K562 (cell line): Measurements from ENCODE around the gene HIVEP1.

Experiments used
- CTCF ChIP-seq, 3 experiments: IDR thresholded peaks in 2 of 3; conservative IDR thresholded peaks in 1 of 3; 2 replicates each; pipeline ENCODE4 v1.5.1; 2011 to 2012; ENCODE audit warnings: low read length in 3 of 3, mild to moderate bottlenecking in 3 of 3, control low read depth in 2 of 3, improper control_type of control experiment in 1 of 3, inconsistent platforms in 1 of 3, low read depth in 1 of 3, mixed read lengths in 1 of 3, moderate library complexity in 1 of 3; ENCODE audit not compliant: insufficient read depth in 2 of 3
- FOXP4 ChIP-seq: sonication (generic); formaldehyde crosslinking; IDR thresholded peaks from 2 replicates; pipeline ENCODE4 v1.8.0; 2022; ENCODE audit warnings: mild to moderate bottlenecking, missing genetic modification reagents, borderline replicate concordance
- NRF1 ChIP-seq, 2 experiments: fragments of 450-650 bp; IDR thresholded peaks in 1 of 2; conservative IDR thresholded peaks in 1 of 2; 2 replicates each; pipeline ENCODE4 v1.6.1; 2014; ENCODE audit warnings: mild to moderate bottlenecking in 2 of 2
- POLR2G ChIP-seq: fragments of 200-400 bp; formaldehyde crosslinking; IDR thresholded peaks from 2 replicates; pipeline ENCODE4 v1.6.1; 2017; ENCODE audit warnings: low read depth, mild to moderate bottlenecking, antibody characterized with exemption, low read length, moderate library complexity
- SIN3A ChIP-seq, 2 experiments: fragments of 150-350 bp in 1 of 2; IDR thresholded peaks; 2 replicates each; pipeline ENCODE4 v1.6.1; 2011 to 2016; ENCODE audit warnings: borderline replicate concordance in 2 of 2, low read depth in 2 of 2, low read length in 2 of 2, mild to moderate bottlenecking in 2 of 2, moderate library complexity in 2 of 2; ENCODE audit not compliant: control insufficient read depth in 1 of 2
- SNAPC5 ChIP-seq: fragments of 250-450 bp; sonication (Bioruptor Pico); IDR thresholded peaks from 2 replicates; pipeline ENCODE4 v1.8.0; 2021; ENCODE audit warnings: moderate library complexity, mild to moderate bottlenecking, inconsistent platforms
- TBP ChIP-seq: optimal IDR thresholded peaks from 2 replicates; pipeline ENCODE3; 2011; ENCODE audit warnings: low read depth, low read length, improper control_type of control experiment
- ZNF280A ChIP-seq: fragments of 450-650 bp; IDR thresholded peaks from 2 replicates; pipeline ENCODE4 v1.6.1; 2018; ENCODE audit warnings: mild to moderate bottlenecking, low read depth; ENCODE audit not compliant: partially characterized antibody
- ZNF778 ChIP-seq: fragments of 450-650 bp; formaldehyde crosslinking; IDR thresholded peaks from 2 replicates; pipeline ENCODE4 v1.4.0; 2020; ENCODE audit warnings: mild to moderate bottlenecking, moderate library complexity

GRCh38 chr6:12092762-12093161 is 80.7 kb downstream of the HIVEP1 start:
- TF ChIP-seq CTCF (IDR thresholded peaks at IDR 0.05 in 2 of 3, conservative IDR thresholded peaks at IDR 0.05 in 1 of 3; ENCODE audit: insufficient read depth in 2 of 3, low read depth in 1 of 3, low read length in 3 of 3) = no peak
- TF ChIP-seq SIN3A (IDR thresholded peaks at IDR 0.05; ENCODE audit: borderline replicate concordance in 2 of 2, control insufficient read depth in 1 of 2, low read depth in 2 of 2, low read length in 2 of 2) = no peak
- no peak for TF ChIP-seq SNAPC5 (CRISPR knock-in tag)
- TF ChIP-seq FOXP4 (CRISPR knock-in tag) = no peak
- no peak for TF ChIP-seq POLR2G
- TF ChIP-seq ZNF778 (CRISPR knock-in tag) = no peak
- no peak for TF ChIP-seq TBP
- TF ChIP-seq NRF1 (conservative IDR thresholded peaks at IDR 0.05 in 1 of 2, IDR thresholded peaks at IDR 0.05 in 1 of 2) = no peak
- no peak for TF ChIP-seq ZNF280A
